HG03442 (cell line): ENCODE data around the gene HOATZ.

ENCODE experiments used
- ATAC-seq: cut with Tn5 transposase; IDR thresholded peaks from one replicate; pipeline ENCODE4 v1.9.1; 2021; ENCODE audit warnings: mild to moderate bottlenecking, moderate library complexity; ENCODE audit not compliant: unreplicated experiment

The HOATZ gene

DNA sequence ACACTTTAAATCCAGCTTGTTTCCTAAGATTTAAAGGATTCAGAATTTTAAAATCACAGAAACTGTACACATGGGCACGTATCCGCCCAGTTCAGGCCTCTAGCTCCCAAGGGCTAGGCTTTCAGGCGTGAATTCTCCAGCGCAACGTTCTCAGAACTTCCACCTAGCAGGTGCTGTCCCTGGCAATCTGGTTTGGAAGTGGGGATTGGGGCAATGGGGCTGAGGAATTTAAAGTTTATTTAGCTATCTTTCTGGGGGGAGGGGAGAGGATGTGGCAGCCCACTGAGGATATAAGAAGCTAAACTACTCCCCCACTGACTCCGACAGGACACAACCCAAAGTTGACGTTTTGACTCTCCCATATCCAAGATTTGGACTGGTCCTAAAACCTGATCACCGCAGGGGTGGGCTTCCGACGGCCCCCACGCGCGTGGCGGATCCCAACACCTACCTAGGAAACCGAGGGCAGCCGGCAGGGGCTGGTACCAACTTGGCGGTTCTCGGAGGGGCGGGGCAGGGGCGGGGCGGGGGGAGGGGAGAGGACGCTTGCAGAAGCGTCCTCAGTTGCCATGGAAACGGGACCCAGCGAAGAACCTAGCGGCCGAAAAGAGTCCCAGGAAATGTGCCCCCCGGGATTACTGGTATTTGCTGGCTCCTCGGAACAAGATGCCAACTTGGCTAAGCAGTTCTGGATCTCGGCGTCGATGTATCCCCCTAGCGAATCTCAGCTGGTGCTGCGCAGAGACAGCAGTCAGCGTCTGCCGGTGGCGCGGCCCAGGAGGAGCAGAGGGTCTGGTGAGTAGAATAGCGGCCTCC lies at the start of gene HOATZ:
Gene HOATZ, plus strand, starts transcription at position 563 of the 816 bp plus-strand sequence. Its CDS starts 7 bp downstream, at position 570.
- no peak for ATAC-seq

DNA sequence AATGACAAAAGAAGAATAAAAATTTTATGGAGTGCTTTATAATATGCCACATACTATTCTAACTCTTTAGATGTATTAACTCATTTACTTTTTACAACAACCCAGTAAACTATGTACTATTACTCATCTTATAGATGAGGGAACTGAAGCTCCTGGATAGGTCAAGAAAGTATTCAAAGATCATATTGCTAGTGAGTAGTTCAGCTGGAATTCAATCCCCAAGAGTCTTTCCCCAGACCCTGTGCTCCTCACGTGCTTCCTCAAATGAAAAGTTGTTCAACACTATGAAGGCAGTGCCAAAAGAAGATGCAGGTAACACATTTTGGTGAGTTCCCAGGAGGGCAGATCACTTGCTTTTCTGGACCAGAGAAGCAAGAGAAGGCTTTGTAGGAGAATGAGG lies 49.2 kb upstream of the HOATZ start:
- ATAC-seq: no peak

DNA sequence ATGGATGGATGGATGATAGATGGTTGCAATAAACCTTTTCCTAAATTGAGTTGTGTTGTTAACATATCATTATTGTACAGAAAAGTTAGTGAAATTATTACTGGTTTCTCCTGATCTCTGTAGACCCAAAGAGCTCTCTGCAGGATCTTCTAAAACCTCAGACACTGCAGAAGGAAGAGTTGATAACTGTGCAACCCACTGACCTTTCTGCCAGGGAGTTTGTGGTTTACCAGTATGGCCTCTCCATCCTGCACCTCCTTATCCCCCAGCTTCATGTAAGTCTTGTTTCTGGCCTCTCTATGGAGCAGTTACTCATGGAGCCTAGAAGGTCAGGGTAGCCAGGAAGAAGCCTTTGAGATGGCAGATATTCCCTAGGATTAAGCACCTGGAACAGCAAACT lies 48.0 kb upstream of the HOATZ start:
- no peak for ATAC-seq

DNA sequence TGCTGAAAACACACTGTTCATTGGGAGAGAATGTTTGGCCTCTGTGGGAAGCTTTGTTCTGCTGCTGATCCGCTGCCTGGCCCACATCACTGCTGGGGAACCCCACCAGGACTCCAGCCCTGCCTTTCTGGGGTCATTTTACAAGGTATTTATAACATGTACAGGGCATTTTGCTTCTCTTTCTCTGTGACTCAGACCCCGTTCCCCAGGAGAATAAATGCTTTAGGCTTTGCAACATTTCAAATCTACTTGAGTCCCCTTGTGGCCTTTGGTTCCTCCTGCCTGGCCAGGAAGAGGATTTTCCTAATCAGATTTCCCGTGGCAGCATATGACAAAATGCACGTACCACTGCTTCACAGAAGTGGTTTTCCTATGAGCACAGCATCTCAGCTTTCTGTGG lies 45.4 kb upstream of the HOATZ start:
- no peak for ATAC-seq

DNA sequence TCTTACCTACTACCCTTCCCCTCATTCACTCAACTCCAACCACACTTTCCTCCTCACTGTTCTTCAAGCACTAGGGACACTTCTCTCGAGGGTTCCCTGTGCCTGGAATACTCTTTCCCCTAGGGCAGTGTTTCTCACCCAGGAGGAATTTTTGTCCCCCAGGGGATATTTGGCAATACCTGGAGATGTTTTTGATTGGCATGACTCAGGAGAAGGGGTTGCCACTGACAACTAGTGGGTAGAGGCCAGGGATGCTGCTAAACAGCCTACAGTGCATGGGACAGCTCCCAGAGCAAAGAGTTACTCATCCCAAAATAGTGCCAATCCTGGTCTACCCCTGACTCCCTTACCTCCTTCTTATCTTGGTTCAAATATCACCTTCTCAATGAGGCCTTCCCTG lies 42.4 kb upstream of the HOATZ start:
- no peak for ATAC-seq

DNA sequence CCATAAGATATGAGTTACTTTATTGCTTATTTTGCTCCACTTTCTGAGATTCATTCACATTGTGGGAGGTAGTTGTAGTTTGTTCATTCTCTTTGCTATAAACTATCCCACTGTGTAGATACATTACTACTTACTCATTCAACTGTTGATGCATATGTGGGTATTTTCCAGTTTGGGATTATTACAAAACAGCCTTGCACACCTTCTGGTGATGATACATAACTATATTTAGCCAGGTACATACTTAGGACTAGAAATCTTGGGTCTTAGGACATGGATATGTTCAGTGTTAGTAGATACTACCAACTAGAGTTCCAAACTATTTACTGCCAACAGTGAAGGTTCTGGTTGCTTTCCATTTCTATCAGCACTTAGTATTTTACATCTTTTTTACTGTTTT lies 40.1 kb upstream of the HOATZ start:
- ATAC-seq: no peak

DNA sequence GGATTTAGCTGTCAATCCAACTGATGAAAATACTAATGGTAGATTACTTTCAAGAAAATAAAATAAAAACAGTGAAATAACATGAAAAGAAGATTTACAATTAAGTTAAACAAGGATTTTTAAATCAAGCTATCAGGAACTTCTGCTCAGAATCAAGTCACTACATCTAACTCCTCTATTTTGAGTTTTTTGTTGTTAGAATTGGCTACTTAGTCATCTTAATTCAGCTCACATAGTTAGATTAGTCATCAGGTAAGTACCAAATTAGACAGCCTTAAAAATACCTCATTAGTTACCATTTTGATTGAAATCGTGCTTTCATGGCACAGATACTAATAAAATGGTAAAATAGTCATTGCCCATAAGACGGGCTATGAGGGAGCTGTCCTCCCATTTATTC lies 38.2 kb upstream of the HOATZ start:
- no peak for ATAC-seq

DNA sequence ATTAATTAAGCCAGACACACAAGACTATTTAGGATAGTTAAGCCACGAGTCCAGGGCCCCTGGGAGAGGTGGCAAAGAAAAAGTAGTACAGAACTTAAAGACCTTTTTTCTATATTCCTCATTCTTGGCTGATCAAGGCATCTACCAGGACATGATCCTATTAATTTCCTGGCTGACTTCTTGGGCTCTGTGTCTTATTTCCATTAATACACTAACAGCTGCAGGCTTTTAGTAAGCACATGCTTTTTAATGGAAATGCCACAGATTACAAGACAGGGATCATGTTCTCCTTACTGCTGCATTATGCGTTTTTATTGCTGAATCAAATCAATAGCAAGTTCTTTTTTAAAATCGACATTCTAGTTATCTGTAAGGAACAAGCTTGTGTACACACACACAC lies 37.6 kb upstream of the HOATZ start:
- no peak for ATAC-seq

DNA sequence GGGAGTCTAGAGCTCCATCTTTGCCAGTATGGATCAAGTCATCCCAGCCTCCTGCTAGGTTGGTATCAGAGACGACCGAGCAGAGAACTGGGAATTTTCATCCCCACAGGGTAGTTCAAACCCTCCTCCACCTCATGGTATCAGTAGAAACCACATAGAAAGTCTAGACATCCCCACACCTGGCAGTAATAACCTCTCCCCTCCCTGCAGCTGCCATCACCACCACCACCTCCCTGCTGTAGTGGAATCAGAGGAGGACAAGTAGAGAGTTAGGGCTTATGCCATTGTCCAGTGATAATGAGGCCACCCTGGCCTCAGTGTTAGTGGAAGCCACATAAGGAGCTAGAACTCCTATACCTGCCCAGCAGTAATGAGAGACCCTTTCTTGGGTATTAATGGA lies 36.7 kb upstream of the HOATZ start:
- no peak for ATAC-seq

DNA sequence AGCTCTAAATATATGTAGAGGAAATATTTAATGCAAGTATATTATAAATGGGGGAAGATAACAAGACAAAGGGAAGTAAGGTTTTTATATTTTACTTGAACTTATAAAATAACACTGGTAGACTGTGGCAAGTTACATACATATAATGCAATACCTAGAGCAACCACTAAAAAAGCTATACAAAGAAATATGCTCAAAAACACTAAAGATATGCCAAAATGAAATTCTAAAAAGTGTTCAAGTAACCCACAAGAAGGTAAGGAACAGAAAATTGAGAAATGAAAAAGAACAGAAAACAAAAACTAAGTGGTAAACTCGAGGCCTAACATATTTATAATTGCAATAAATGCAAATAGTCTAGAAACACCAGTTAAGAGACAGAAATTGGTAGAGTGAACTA lies 34.9 kb upstream of the HOATZ start:
- no peak for ATAC-seq

DNA sequence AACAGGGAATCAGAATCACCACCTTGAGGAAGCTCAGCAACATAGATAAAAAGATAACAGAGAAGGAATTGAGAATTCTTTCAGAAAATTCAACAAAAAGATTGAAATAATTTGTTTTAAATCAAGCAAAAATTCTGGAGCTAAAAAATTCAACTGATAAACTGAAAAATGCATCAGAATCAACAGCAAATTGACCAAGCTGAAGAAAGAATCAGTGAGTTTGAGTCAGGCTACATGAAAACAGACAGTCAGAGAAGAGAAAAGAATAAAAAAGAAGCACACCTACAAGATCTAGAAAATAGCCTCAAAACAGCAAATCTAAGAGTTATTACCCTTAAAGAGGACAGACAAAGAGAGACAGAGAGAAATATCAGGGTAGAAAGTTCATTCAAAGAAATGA lies 31.1 kb upstream of the HOATZ start:
- no peak for ATAC-seq

DNA sequence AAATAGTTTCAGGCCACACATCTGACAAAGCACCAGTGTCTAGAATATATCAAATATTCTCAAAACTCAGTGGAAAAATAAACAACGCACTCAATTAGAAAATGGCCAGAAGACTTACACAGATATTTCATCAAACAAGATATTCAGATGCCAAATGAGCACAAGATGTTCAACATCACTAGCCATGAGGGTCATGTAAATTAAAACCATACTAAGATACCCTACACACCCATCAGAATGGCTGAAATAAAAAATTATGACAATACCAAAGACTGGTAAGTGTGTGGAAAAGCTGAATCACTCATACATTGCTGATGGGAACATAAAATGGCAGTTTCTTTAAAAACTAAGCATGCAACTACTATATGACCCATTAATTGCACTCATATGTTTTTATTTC lies 24.1 kb upstream of the HOATZ start:
- ATAC-seq: no peak

DNA sequence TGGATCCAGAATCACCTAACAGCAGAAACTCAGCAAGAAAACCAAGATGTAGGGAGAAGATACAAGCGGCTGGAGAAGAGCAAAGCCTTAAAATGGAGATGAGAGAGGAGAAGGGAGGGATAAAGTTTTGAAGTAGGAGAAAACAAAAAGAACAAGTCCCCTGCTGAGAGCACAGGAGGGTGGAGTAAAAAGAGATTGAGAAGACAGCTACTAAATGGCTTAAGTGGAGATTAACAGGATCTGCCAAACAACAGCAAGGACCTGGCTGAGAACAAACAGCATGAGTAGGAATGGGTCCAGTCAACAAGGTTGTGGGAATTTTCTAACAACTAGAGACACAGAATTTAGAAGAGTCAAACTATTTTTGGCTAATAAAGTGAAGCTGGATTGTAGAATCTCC lies 20.5 kb upstream of the HOATZ start:
- no peak for ATAC-seq

DNA sequence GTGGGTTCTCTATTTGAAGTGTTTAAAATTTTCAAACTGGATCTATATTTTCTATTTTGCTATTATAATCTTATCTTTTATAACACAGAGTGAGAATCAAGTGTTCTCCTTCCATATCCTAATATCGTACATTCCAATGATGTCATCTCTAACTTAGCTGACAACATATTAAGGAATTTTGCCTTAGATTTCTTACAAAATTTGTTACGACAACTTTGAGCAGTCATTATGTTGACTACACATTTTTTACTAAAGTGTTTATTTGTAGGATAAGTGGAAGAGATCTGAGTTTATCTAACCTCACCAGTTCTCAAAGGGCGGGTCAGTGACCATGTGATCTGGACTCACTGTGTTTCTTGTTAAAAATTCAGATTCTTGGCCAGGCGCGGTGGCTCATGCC lies 15.1 kb upstream of the HOATZ start:
- no peak for ATAC-seq

DNA sequence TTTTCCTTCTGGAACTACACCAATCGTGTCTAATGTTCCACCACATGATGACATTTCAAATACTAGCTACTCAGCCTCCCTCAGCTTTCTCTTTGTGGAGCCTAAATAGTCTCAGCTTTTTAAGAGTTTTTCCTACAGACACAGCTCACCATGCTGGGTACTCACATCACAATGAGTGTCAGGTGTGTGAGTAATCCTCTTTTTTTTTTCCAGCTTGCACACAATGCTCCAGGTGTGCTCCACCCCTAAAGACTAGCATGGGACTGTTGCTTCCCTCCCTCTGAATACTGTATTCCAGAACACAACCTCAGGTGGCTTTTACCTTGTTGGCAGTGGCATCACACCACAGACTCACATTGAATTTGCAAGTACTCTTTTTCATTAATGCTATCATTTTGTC lies 14.1 kb upstream of the HOATZ start:
- no peak for ATAC-seq

DNA sequence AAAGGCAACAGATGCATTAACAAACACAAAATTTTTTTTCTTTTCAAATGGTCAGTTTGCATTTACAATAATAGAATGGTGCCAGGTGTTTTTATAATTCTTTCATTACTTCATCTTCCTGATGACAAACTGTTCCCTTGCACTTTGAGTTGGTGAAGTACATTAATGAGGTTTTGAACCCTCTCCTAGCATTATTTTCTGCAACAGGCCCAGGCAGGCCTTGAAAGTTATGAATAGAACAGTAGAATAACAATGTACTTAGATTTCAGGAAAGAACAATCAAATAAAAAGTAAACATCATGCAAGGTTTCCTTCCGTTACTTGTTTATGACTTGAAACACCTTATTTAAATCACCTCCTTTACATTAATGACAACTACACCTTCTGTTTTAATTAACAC lies 12.0 kb upstream of the HOATZ start:
- no peak for ATAC-seq

DNA sequence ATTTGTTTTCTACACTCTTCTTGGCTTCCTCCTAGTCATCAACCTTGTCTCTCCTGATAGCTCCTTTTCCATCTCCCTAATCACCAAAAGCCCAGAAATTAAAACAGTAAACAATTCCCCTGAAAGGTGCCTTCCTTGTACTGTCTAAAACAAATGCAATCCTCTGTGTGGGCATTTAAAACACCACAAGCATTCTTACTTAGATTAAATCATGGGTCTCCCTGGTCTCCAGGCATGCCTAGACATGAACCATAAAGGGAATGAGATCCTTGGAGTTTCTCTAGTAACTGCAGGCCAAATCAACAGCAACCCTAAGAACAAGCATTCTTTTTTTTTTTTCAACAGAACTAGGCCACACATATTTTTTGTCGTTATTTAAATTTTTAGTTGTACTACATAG lies 4.3 kb upstream of the HOATZ start:
- ATAC-seq: no peak

DNA sequence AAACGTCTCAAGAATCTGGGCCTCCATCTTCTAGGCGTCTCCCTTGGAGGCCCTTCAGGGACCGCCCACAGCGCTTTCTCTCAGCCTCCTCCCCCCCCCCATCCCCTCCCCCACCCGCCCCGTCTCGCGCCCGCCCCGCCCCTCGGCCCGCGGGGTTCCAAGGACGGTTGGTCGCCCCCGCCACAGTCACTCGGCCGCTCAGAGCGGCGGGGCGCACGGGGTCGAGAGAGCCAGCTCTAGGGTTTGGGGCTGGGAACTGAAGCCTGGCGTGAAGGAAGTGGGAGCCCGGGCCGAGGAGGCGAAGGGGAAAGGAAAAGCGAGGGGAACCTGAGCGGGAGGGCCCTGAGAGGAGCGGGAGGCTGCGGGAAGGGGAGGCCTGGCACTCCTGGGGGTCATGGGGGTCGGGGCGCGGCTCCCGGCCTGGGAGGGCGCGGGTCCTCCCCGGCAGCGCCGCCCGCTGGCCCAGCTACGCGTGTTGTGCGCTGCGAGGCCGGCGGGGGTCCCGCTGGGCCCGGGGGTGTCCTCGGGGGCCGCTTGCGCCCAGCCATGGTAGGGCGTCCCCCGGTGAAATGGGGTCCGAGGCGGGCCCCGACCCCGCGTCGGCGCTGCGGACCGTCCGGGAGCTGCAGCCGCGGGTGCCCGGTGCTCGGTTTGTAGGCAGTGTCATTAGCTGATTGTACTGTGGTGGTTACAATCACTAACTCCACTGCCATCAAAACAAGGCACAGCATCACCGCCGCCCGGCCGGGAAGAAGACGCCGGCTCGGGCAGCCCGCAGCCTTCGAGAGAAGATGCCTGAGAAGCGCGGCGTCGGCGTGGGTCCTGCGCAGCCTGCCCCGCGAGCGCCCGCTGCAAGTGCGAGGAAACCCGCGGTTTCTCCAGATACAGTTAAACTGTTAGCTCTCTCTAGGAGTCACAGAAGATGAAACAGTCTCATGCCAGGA lies 2.0 kb upstream of the HOATZ start, which contains the start of gene BTG4:
Gene BTG4, minus strand, starts transcription at position 91 of the 944 bp plus-strand sequence. CDS start 13,610 bp downstream, outside the sequence.
- no peak for ATAC-seq

DNA sequence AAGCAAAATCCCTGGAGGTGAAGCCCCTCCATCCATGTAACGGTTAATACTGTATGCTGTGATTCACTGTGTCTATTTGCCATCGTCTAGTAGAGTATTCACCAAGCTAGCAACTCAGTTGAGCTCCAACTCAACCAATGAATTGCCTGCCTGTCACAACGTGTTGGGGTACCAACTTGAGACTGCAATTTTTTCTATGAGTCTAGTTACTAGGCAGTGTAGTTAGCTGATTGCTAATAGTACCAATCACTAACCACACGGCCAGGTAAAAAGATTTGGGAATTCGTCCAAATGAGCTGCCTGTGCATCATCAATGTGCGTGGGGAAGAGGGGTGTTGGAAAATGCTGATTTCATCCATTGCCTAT lies 1.4 kb upstream of the HOATZ start:
- no peak for ATAC-seq

DNA sequence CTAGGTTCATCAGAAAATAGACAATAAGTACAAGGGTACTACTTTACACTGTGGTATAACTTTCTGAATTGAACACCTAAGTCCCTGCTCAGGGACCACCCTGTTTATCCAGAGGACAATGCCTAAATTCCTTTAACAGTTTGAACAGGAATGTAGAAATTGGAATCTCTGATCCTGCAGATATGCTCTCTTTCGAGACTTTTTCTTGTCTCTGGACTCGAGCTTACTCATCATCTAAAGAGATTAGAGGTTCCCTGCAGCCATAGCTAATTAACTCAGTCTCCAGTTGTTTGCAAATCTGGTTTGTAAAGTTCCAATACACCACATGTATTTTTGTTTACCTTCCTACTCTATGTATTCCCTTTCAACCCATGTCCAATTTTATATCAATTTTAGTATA lies 1.0 kb downstream of the HOATZ start:
- ATAC-seq: no peak

DNA sequence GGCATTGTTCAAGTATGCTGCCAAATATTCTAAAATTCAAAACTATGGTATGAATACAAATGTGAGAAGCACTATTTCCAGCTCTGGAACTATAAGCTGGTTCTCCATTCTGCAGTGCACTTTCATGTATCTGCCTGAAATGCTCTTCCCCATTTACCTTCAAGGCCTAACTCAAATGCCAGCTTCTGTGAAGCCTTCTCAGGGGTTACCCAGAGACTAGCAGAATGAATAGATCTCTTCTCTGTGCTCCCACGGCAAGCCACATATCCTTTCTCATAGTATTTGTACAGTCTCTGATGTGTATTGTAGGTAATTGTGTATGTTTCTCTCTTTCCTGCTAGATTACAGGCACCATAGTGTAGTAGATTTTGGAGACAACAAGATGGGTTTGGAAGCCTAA lies 4.1 kb downstream of the HOATZ start:
- no peak for ATAC-seq

DNA sequence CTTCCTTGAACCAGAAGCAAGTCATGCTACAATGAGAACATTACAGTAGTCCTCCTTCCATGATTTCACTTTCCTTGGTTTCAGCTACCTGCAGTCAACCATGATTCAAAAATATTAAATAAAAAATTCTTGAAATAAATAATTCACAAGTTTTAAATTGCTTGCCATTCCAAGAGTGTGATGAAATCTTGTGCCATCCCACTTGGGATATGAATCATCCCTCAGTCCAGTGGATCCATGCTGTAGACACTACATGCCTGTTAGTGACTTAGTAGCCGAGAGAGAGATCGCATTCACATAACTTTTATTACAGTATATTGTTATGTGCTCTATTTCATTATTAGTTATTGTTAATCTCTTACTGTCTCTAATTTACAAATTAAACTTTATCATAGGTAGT lies 6.0 kb downstream of the HOATZ start:
- ATAC-seq: no peak
